ENCODE measurements around the gene ZNF620. TPM values are rescaled to one million over a fixed set of nuclear protein-coding genes. Genes with fewer than 3 reads are reported as not detected.
"Not testable (repeated sequence)": the region's sequence is repeated elsewhere in the genome, so short reads cannot be mapped to it uniquely, and the experiment has no call there.

ZNF620 gene
- total RNA-seq, 4 donors from 2014 or later = 2.2 to 6.5 (median 2.5) TPM

DNA sequence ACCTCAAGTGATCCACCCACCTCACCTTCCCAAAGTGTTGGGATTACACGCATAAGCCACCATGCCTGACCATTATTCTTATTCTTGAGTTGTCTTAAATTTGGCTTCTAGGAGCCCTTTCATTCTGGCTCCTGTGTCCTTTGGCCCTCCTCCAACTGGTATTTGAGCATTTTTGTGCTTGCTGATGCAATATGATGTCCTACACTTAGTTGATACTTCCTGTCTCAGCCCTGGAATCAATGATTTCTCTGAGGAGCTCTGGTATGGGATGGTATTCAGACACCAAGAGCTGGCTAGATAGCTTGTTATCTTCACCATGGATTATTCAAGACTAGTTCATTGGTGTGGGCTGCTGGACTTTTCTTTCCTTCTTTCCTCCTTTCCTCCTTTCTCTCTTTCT, 44.3 kb downstream of the ZNF620 start:
- Histone ChIP-seq H3K36me3 (no peaks in the 10 kb centered on the region), H3K27me3 (no peaks in the 10 kb centered on the region), H3K27ac (replicated peaks in 1 of 4) (no peak overlapping the region), H3K4me1 (no peaks in the 10 kb centered on the region), H3K4me3 (no peak overlapping the region), H3K9me3 (no peaks in the 10 kb centered on the region)
- TF ChIP-seq EP300 (IDR thresholded peaks at IDR 0.05) (no peak), POLR2A (IDR thresholded peaks at IDR 0.05; ENCODE audit: low read depth) (no peak), POLR2AphosphoS5 (IDR thresholded peaks at IDR 0.05) (no peak)
- TF ChIP-seq, protein P1, sequence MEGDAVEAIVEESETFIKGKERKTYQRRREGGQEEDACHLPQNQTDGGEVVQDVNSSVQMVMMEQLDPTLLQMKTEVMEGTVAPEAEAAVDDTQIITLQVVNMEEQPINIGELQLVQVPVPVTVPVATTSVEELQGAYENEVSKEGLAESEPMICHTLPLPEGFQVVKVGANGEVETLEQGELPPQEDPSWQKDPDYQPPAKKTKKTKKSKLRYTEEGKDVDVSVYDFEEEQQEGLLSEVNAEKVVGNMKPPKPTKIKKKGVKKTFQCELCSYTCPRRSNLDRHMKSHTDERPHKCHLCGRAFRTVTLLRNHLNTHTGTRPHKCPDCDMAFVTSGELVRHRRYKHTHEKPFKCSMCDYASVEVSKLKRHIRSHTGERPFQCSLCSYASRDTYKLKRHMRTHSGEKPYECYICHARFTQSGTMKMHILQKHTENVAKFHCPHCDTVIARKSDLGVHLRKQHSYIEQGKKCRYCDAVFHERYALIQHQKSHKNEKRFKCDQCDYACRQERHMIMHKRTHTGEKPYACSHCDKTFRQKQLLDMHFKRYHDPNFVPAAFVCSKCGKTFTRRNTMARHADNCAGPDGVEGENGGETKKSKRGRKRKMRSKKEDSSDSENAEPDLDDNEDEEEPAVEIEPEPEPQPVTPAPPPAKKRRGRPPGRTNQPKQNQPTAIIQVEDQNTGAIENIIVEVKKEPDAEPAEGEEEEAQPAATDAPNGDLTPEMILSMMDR (IDR thresholded peaks at IDR 0.05) = no peak
- no peak for DNase-seq (ENCODE audit: extremely low spot score)
- intact Hi-C loops (cut with DNase I) = no loop called here
- WGBS = 100% methylated on average over 1 of the region's 1 CpG

DNA sequence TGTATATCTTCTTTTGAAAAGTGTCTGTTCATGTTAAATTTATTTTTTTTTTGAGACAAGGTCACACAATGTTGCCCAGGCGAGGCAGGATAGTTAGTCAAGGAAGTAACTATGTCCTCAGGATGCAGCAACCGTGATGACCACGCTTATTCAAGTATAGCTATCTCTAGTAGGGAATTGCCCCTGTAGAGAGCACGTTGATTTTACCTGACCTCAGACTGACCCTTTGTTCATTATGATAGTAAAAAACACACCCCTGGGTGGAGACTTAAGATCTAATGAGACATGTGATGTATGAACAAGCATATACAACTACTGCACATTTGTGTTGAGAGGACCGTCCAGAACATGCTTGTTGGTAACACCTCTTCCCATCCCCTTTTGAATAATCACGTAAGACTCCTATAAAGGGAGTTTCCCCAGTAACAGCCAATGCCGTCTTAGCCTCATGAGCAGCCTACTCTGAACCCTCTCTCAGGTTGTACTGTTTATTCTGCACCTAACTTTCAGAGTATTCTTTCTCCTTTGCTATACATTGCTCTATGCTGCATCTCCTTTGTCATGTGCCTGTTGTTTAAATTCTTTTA, 51.8 kb downstream of the ZNF620 start:
- no peak for TF ChIP-seq POLR2AphosphoS5 (IDR thresholded peaks at IDR 0.05)
- TF ChIP-seq, protein P1 (IDR thresholded peaks at IDR 0.05) = no peak
- TF ChIP-seq POLR2A (IDR thresholded peaks at IDR 0.05; ENCODE audit: low read depth) = no peak
- no peak for TF ChIP-seq EP300 (IDR thresholded peaks at IDR 0.05)

DNA sequence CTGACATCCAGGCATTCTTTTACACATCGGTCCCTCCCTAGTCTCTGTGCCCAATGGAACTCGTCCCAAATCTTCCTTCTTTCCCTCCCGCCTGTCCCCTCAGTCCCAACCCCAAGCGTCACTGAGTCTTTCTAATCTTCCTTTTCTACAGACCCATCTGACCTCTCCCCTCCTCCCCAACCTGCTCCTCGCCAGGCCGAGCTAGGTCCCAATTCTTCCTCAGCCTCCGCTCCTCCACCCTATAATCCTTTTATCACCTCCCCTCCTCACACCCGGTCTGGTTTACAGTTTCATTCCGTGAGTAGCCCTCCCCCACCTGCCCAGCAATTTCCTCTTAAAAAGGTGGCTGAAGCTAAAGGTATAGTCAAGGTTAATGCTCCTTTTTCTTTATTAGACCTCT, 56.6 kb downstream of the ZNF620 start:
- H3K27ac ChIP-seq (replicated peaks in 1 of 4); H3K36me3 ChIP-seq; H3K4me3 ChIP-seq; DNase-seq (ENCODE audit: extremely low spot score); H3K4me1 ChIP-seq; H3K9me3 ChIP-seq; H3K27me3 ChIP-seq; intact Hi-C loops (cut with DNase I): not testable (repeated sequence)
- WGBS = 94% methylated on average over 9 of the region's 9 CpGs

More for the DNA sequence above, 51.8 kb downstream of the ZNF620 start:
- no peaks in the 10 kb centered on the region for H3K27me3 ChIP-seq
- H3K27ac ChIP-seq (replicated peaks in 1 of 4) = no peak overlapping the region
- WGBS = 74% methylated on average over 7 of the region's 7 CpGs
- no peak overlapping the region for H3K4me3 ChIP-seq
- H3K36me3 ChIP-seq = no peaks in the 10 kb centered on the region
- no peaks in the 10 kb centered on the region for H3K4me1 ChIP-seq
- H3K9me3 ChIP-seq = no peaks in the 10 kb centered on the region
- DNase-seq (ENCODE audit: extremely low spot score) = no peak
- intact Hi-C loops (cut with DNase I) = no loop called here

DNA sequence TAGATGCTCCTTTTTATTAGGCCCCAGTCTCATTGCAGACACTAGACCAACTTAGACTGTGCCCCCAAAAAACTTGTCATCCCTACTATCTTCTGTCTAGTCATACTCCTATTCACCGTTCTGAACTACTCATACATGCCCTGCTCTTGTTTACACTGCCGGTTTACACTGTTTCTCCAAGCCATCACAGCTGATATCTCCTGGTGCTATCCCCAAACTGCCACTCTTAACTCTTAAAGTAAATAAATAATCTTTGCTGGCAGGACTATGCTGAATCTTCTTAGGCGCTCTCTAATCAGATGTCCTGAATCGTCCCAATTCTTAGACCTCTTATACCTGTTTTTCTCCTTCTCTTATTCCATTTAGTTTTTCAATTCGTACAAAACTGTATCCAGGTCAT, 59.8 kb downstream of the ZNF620 start:
- intact Hi-C loops (cut with DNase I); H3K9me3 ChIP-seq; DNase-seq (ENCODE audit: extremely low spot score): not testable (repeated sequence)

DNA sequence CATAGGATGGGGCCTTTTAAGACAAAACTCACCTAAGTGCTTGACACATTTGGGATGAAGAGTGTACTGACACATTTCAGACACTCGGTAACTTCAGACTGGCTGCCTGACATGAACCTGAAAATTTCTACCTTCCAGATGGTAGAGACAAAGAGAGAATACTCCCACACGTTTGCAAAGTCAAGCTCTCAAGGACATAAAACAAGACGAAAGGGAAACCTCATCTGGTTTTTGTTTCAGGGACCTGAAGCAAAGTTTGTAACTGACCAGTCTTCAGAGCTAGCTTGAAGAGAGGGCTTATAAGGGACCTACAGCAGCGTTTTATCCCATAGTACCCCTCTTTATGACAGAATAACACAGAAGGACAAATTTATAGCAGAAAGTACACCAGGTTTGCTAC, 60.9 kb downstream of the ZNF620 start:
- no peak overlapping the region for H3K27ac ChIP-seq (replicated peaks in 1 of 4)

More for the DNA sequence above, 59.8 kb downstream of the ZNF620 start:
- H3K4me3 ChIP-seq; H3K27me3 ChIP-seq; H3K36me3 ChIP-seq; H3K27ac ChIP-seq (replicated peaks in 1 of 4); H3K4me1 ChIP-seq: not testable (repeated sequence)
- WGBS = 81% methylated on average over 5 of the region's 5 CpGs

More for the DNA sequence above, 60.9 kb downstream of the ZNF620 start:
- intact Hi-C loops (cut with DNase I) = no loop called here
- H3K9me3 ChIP-seq = peaks cover 0 to 7% (median 0%) of the 10 kb centered on the region in 4 donors
- H3K4me1 ChIP-seq = no peaks in the 10 kb centered on the region
- peak; percentile 57 for DNase-seq (ENCODE audit: extremely low spot score)
- 70% methylated on average over 4 of the region's 4 CpGs for WGBS
- no peak overlapping the region for H3K4me3 ChIP-seq
- no peaks in the 10 kb centered on the region for H3K36me3 ChIP-seq
- no peak for TF ChIP-seq EP300 (IDR thresholded peaks at IDR 0.05)
- TF ChIP-seq, protein P1 (IDR thresholded peaks at IDR 0.05) = no peak
- TF ChIP-seq POLR2A (IDR thresholded peaks at IDR 0.05; ENCODE audit: low read depth) = no peak
- no peak for TF ChIP-seq POLR2AphosphoS5 (IDR thresholded peaks at IDR 0.05)
- no peaks in the 10 kb centered on the region for H3K27me3 ChIP-seq

Small RNA genes lying within 50 kb of the gene (small RNA-seq; reads per million reads assigned to genes)
- 0 reads per million in 3 donors for gene RNU5B-2P

Other genes with a start within 250 kb of the ZNF620 start
- gene EIF1B, start 196.3 kb upstream of the ZNF620 start, total RNA-seq = 10 to 100 TPM; 26.5 to 32.5 (median 30.7) TPM
- 1 to 10 TPM; 1.7 to 3.6 (median 2.1) TPM for gene ENTPD3, start 118.9 kb upstream of the ZNF620 start, total RNA-seq
- 100 to 1,000 TPM; 322 to 414 (median 372) TPM for gene RPL14, start 48.7 kb upstream of the ZNF620 start, total RNA-seq
- 1 to 10 TPM; 2.8 to 5.4 (median 3.5) TPM for gene ZNF619, start 28.9 kb upstream of the ZNF620 start, total RNA-seq
- gene ZNF621, start 18.9 kb downstream of the ZNF620 start, total RNA-seq = 10 to 100 TPM; 12.9 to 22.8 (median 16.8) TPM